Measurements from ENCODE around the gene OR14I1.

The OR14I1 gene

GRCh38 chr1:248702714-248703113 is at the start of gene OR14I1:
TSS of gene OR14I1 (minus strand) at chr1:248702766.
- H3K4me3 ChIP-seq (ENCODE audit: low read depth, low read length): no peak within 1 kb of the TSS
- no peak for TF ChIP-seq CTCF (conservative IDR thresholded peaks at IDR 0.05; ENCODE audit: low read depth, low read length)
- DNase-seq (ENCODE audit: low read depth): no peak

DNA sequence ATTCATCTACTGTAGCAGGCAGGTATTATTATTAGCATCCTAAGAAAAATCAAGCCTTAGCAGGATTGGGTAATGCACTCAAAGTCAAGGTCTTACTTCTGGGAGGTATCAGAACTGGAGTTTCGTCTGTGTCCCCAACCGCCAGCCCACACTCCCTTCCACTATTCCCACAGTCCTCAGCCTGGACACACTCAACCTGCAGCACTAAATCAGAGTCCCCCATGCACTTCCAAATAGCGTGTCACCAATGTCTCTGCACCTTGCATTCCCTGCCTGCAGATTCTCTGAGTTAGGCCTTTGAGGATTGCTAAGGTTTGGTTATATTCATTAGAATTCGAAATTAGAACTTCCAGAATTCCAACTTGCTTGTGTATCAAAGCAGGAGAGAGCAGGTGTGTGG is 49.1 kb upstream of the OR14I1 start:
- no peak overlapping the region for H3K4me3 ChIP-seq (ENCODE audit: low read depth, low read length)
- no peak for TF ChIP-seq CTCF (conservative IDR thresholded peaks at IDR 0.05; ENCODE audit: low read depth, low read length)
- DNase-seq (ENCODE audit: low read depth): no peak

GRCh38 chr1:248751142-248751541 is 48.6 kb upstream of the OR14I1 start:
- no peak for DNase-seq (ENCODE audit: low read depth)
- TF ChIP-seq CTCF (conservative IDR thresholded peaks at IDR 0.05; ENCODE audit: low read depth, low read length): no peak

DNA sequence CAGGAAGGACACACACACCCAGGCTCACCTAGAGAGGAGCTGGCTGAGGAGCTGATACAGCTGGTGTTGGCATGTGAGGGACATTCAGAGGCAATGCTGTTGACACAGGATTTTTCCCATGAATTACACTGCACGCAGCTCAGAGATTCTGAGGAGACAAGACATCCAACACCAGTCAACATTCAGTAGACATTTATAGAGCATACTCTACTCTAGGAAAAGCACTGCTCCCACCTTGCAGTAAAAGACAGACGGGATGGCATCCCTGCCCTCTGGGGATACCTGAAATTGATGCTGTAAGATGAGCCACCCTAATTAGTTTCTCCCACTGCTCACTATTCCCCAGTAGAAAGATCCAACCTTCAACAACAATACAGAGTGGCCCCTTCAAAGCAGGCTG is 47.9 kb upstream of the OR14I1 start:
- TF ChIP-seq CTCF (conservative IDR thresholded peaks at IDR 0.05; ENCODE audit: low read depth, low read length): no peak
- DNase-seq (ENCODE audit: low read depth): no peak

More at GRCh38 chr1:248751142-248751541, 48.6 kb upstream of the OR14I1 start:
- H3K4me3 ChIP-seq (ENCODE audit: low read depth, low read length): no peak overlapping the region

GRCh38 chr1:248748211-248748610 is 45.6 kb upstream of the OR14I1 start:
- no peak for TF ChIP-seq CTCF (conservative IDR thresholded peaks at IDR 0.05; ENCODE audit: low read depth, low read length)
- H3K4me3 ChIP-seq (ENCODE audit: low read depth, low read length): no peak overlapping the region
- no peak for DNase-seq (ENCODE audit: low read depth)

More for the DNA sequence above, 47.9 kb upstream of the OR14I1 start:
- H3K4me3 ChIP-seq (ENCODE audit: low read depth, low read length): no peak overlapping the region

- no peak for DNase-seq (ENCODE audit: low read depth)
- TF ChIP-seq CTCF (conservative IDR thresholded peaks at IDR 0.05; ENCODE audit: low read depth, low read length): no peak
- no peak overlapping the region for H3K4me3 ChIP-seq (ENCODE audit: low read depth, low read length)
Measured at GRCh38 chr1:248740876-248741275, 38.3 kb upstream of the OR14I1 start.

DNA sequence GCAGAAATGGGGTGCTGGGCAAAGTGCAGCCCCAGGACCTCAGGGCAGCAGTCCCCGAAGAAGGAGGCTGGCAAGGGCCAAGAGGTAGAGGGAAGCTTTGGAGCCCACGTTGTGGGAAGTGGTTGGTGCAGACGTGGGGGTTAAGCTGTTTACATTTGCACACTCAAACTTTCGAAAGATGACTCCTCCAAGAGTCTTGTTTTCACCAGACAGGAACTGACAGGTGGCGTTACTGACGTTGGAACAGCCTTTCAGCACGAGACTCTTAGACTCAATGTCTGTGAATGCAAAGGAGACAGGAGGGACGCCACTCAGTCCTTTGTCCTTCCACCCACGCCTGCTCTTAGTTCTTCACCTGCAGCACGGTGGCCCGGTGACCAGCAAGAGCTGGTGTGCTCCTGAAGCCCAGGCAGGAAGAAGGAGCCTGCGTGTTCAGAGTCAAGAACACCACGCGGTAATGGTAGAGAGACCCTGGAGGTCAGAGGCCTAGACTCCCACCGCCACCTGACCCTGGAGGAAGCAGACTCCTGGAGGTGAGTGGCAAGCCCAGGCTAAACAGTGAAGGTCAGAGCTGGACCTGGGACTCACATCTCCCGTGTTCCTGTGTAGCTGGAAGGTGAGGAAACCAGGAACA is 37.1 kb upstream of the OR14I1 start:
- no peak overlapping the region for H3K4me3 ChIP-seq (ENCODE audit: low read depth, low read length)
- DNase-seq (ENCODE audit: low read depth): no peak
- TF ChIP-seq CTCF (conservative IDR thresholded peaks at IDR 0.05; ENCODE audit: low read depth, low read length): no peak

Data from choroid plexus epithelial cell (primary cell).